Epithelial cell of umbilical artery (primary cell): ENCODE data around the gene IPO7. TPM values are rescaled to one million over a fixed set of nuclear protein-coding genes. Genes with fewer than 3 reads are reported as not detected.

Source experiments
- total RNA-seq: library from RNA; depleted of rRNA; stranded (reverse); fragments of >200 nt; gene quantifications from 2 replicates; pipeline ENCODE4 v1.2.3, GENCODE V29; 2014

IPO7 gene
- 151 and 153 TPM in 2 replicates for total RNA-seq

DNA sequence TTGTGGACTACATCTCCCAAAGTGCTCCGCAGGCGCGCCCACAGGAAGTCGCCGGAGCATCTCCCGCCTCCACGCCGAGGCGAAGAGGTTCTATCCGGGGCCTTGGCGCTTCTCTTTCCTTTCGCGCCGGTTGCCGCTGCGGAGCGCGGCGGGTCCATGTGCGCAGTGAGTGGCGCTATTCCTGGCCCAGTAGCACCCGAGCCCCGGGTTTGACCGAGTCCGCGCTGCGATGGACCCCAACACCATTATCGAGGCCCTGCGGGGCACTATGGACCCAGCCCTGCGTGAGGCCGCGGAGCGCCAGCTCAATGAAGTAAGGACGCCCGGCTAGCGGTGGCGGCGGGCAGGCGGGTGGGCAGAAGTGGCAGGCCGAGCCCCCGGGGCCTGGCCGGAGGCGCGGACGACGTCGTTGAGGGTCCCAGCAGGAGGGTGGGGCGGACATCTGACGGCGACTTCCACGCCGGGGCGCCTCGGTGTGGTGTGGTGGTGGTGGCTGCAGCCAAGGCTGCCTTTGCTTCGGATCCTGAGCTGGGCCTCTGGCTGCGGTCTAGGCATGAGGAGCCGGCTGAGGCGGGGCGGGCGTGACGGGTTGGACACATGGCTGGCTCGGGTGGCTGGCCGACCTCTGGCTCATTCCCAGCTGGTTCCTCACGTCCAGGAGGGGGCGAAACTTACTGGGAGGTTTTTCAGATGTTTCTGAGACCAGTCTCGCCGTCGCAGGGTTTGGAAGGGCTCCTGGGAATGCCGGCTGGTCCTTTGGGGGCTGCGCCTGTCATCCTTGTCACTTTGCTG is at the start of gene IPO7:
TSS of gene IPO7 (plus strand) at position 118 of the 792 bp plus-strand sequence. CDS start at position 230, 112 bp downstream.

DNA sequence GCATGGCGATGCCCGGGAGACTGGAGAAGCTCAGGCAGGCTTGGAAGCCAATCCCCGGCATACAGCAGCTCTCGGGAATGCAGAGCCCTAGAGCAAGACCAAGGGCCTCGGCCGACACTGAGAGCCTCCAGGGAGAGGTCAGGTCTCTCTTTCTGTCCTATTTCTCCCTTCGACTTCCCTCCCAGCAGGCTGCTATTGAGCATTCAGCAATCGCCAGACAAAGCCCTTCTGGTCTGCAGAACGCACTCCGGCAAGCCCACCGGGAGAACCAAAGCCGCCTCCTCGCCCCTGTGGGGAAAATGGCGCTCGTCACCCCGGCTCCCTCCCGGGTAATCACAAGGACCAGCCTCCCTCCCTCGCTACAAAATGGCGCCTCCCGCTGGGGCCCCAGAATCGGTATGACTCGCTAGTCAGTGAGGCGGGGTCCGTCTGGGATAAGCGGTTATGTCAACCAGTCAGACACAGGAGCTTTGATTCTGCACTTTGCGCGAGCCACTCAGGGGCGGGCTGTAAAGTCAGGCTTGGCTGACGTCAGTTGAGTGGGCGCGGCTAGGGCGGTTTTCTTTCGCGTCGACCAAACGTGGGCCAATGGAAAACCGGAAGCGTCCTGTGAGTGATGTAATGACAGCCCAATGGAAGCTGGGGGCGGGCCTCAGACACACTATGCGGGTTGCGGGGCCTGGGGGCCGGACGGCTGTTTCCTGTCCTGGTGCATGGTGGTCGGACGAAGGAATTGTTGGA is 76.0 kb downstream of the IPO7 start, which contains the start of gene ZNF143:
TSS of gene ZNF143 (plus strand) at position 691 of the 741 bp plus-strand sequence. CDS start 10,297 bp downstream, outside the sequence.

Other genes with a start within 250 kb of the IPO7 start
- 117 and 124 TPM in 2 replicates for gene DENND5A, start 119.3 kb upstream of the IPO7 start, total RNA-seq
- 37.2 and 59.8 TPM in 2 replicates for gene TMEM41B, start 70.1 kb upstream of the IPO7 start, total RNA-seq
- gene ZNF143, start 76.4 kb downstream of the IPO7 start, total RNA-seq: 24.4 and 36.9 TPM in 2 replicates
- gene WEE1, start 189.0 kb downstream of the IPO7 start, total RNA-seq: 16.6 and 27.5 TPM in 2 replicates